ENCODE results near the gene PTH2. TPM values are rescaled to one million over a fixed set of nuclear protein-coding genes. Genes with fewer than 3 reads are reported as not detected.

Gene PTH2
- total and polyA plus RNA-seq, 2 of the 8 experiments (the other 6 are each of a cell fraction or from before 2014, with no cell fraction given), result not detected

- H3K4me2 ChIP-seq (ENCODE audit: insufficient read depth in 1 of 2, low read depth in 2 of 2, low read length in 2 of 2), result peak overlapping the region; percentile 52 to 80
- peak; percentile 60; the same call in 1 of the 2 replicates for TF ChIP-seq SP1 (IDR thresholded peaks at IDR 0.05; ENCODE audit: low read depth, low read length)
- TF ChIP-seq TEAD4 (IDR thresholded peaks at IDR 0.05; ENCODE audit: low read depth, low read length), result no peak
- 0 out of 2 replicates have a peak, but pooled peaks have one; percentile 33 for TF ChIP-seq ATF3 (IDR thresholded peaks at IDR 0.05; ENCODE audit: insufficient read depth, low read depth, low read length)
- no peak for TF ChIP-seq EP300 (IDR thresholded peaks at IDR 0.05; ENCODE audit: borderline replicate concordance in 1 of 2, low read depth in 2 of 2, low read length in 2 of 2)
- no peak for TF ChIP-seq HDAC6 (IDR thresholded peaks at IDR 0.05; ENCODE audit: low read depth, low read length)
- no peak for TF ChIP-seq BRCA1 (IDR thresholded peaks at IDR 0.05; ENCODE audit: low read depth, low read length)
- no peak for TF ChIP-seq TBP (IDR thresholded peaks at IDR 0.05; ENCODE audit: low read depth, low read length)
- no peak for TF ChIP-seq CEBPB (IDR thresholded peaks at IDR 0.05; ENCODE audit: low read depth, low read length)
- TF ChIP-seq RFX5 (IDR thresholded peaks at IDR 0.05; ENCODE audit: borderline replicate concordance, low read depth, low read length), result no peak
- no peak for TF ChIP-seq RXRA (IDR thresholded peaks at IDR 0.05; ENCODE audit: insufficient read depth, low read depth, low read length)
- no peak for TF ChIP-seq RNF2 (IDR thresholded peaks at IDR 0.05; ENCODE audit: borderline replicate concordance, low read depth, low read length, missing control alignments, poor library complexity, severe bottlenecking)
These were observed 13.3 kb upstream of the PTH2 start for GRCh38 chr19:49436381-49437017.

More at GRCh38 chr19:49436381-49437017, 13.3 kb upstream of the PTH2 start:
- H2BK20ac ChIP-seq (ENCODE audit: low read length), result no peak overlapping the region
- peak overlapping the region; percentile 90; the same call in 1 of the 2 replicates for H2BK15ac ChIP-seq (ENCODE audit: low read length)
- DNase-seq (ENCODE audit: low read depth in 1 of 2, low spot score in 2 of 2) (peak; percentile 89 to 100), FAIRE-seq (peak; percentile 75)
- H4K5ac ChIP-seq (ENCODE audit: insufficient read length, low read depth, low read length), result no peak overlapping the region
- H2BK5ac ChIP-seq (ENCODE audit: low read depth, low read length), result no peak overlapping the region
- CTCF ChIA-PET (ENCODE audit: partially characterized antibody), result interaction anchor here (0.8 to 4.7 kb wide), 16 partner anchors 9 to 103 kb away, joined by 3 to 38 read pairs (median 4); partner anchors contain the start of genes DKKL1, GFY and PTH2
- H3K27ac ChIP-seq (ENCODE audit: low read depth, low read length), result no peak overlapping the region
- H3K4me1 ChIP-seq (replicated peaks in 1 of 4; ENCODE audit: control insufficient read depth in 3 of 4, insufficient read depth in 4 of 4, low read length in 3 of 4), result peaks cover 0 to 16% (median 12%) of the 10 kb centered on the region in 4 experiments; a peak in 5 of 7 replicates
- no peak overlapping the region for H3K9ac ChIP-seq (replicated peaks in 1 of 4; ENCODE audit: extremely low read depth in 1 of 4, low read depth in 3 of 4, low read length in 3 of 4)
- POLR2A ChIA-PET (ENCODE audit: partially characterized antibody), result interaction anchor here (0.6 to 2.3 kb wide), 13 partner anchors 9 to 493 kb away, joined by 3 to 17 read pairs (median 4); partner anchors contain the start of genes ALDH16A1 and GFY
- H3K79me1 ChIP-seq (ENCODE audit: low read depth, low read length), result no peaks in the 10 kb centered on the region
- no peak overlapping the region for H3K56ac ChIP-seq (replicated peaks; ENCODE audit: insufficient read length, low read depth, low read length)
- no peak overlapping the region for H3K18ac ChIP-seq (ENCODE audit: extremely low read depth, low read length)
- no peak overlapping the region for H3K23ac ChIP-seq (ENCODE audit: insufficient read length)
- H2BK120ac ChIP-seq (replicated peaks; ENCODE audit: low read depth, low read length), result no peak overlapping the region
- 14% methylated on average over 39 of the region's 42 CpGs; no CpG with 5 or more reads in 1 of the 2 experiments for WGBS, 2 experiments (ENCODE audit: extremely low coverage in 1 of 2, insufficient coverage in 1 of 2, insufficient read length in 1 of 2, insufficient replicate concordance in 2 of 2, low coverage in 1 of 2, low lambda C conversion rate in 2 of 2, missing lambda C conversion rate in 1 of 2)
- no peak overlapping the region for H3K14ac ChIP-seq (ENCODE audit: insufficient read length)
- H3K4me3 ChIP-seq (ENCODE audit: extremely low read depth in 1 of 4, insufficient read depth in 2 of 4, low read depth in 3 of 4, low read length in 4 of 4), result peak overlapping the region; percentile 26 to 55 (median 35); a peak in 7 of 8 replicates
- peaks cover 0 to 2% of the 10 kb centered on the region in 2 experiments; a peak in 1 of 4 replicates for H3K9me3 ChIP-seq (ENCODE audit: insufficient read depth in 2 of 2, low read depth in 1 of 2, low read length in 1 of 2)
- peak overlapping the region; percentile 84; the same call in 1 of the 2 replicates for H2AFZ ChIP-seq (ENCODE audit: low read length)
- peaks cover 30 to 72% (median 62%) of the 10 kb centered on the region in 4 experiments for H3K27me3 ChIP-seq (replicated peaks in 1 of 4; ENCODE audit: control insufficient read depth in 3 of 4, extremely low read depth in 1 of 4, insufficient read depth in 3 of 4, low read length in 3 of 4)
- H4K91ac ChIP-seq (replicated peaks; ENCODE audit: insufficient read length, low read length), result no peak overlapping the region
- no peaks in the 10 kb centered on the region for H3K79me2 ChIP-seq (ENCODE audit: control insufficient read depth in 1 of 2, insufficient read depth in 2 of 2, low read length in 2 of 2)
- H4K20me1 ChIP-seq (replicated peaks in 1 of 2; ENCODE audit: control insufficient read depth in 1 of 2, insufficient read depth in 2 of 2, low read length in 2 of 2), result no peaks in the 10 kb centered on the region
- H4K8ac ChIP-seq (ENCODE audit: extremely low read depth, insufficient read depth, low read length), result no peak overlapping the region
- H3K4ac ChIP-seq (replicated peaks; ENCODE audit: insufficient read length, low read depth, low read length), result no peak overlapping the region
- peaks cover 15% of the 10 kb centered on the region; the same call in 1 of the 2 replicates for H3K23me2 ChIP-seq (ENCODE audit: low read depth, low read length)
- H2BK12ac ChIP-seq (ENCODE audit: low read depth, low read length), result 0 out of 2 replicates have a peak overlapping the region, but pooled peaks have one; percentile 6
- H3K36me3 ChIP-seq (ENCODE audit: control insufficient read depth in 2 of 4, insufficient read depth in 4 of 4, low read length in 3 of 4), result no peaks in the 10 kb centered on the region
- H2AK5ac ChIP-seq (ENCODE audit: low read depth, low read length), result no peak overlapping the region
